ENCODE results near the gene PTPRM. TPM values are rescaled to one million over a fixed set of nuclear protein-coding genes. Genes with fewer than 3 reads are reported as not detected.

Gene PTPRM
- polyA plus RNA-seq, 1 donor from 2014 or later = 126 TPM

GRCh38 chr18:7978834-7979233, 411.7 kb downstream of the PTPRM start:
- Histone ChIP-seq H4K20me1 (ENCODE audit: insufficient read depth) (no peaks in the 10 kb centered on the region), H3K36me3 (ENCODE audit: insufficient read depth, low read length) (no peaks in the 10 kb centered on the region), H3K27me3 (ENCODE audit: insufficient read depth, low read depth, low read length) (no peaks in the 10 kb centered on the region), H3K9ac (ENCODE audit: low read length) (no peak overlapping the region), H2AFZ (ENCODE audit: low read depth, low read length) (no peak overlapping the region), H3K9me3 (ENCODE audit: low read length) (no peaks in the 10 kb centered on the region), H3K9me2 (ENCODE audit: insufficient read depth, low read length) (no peaks in the 10 kb centered on the region), H3F3A (ENCODE audit: insufficient read depth, low read length, poor library complexity, severe bottlenecking) (no peaks in the 10 kb centered on the region), H3K27ac (ENCODE audit: low read length) (no peak overlapping the region), H3K79me2 (replicated peaks; ENCODE audit: insufficient read depth, low read length) (no peaks in the 10 kb centered on the region), H3K4me2 (ENCODE audit: low read length) (no peak overlapping the region), H3K4me3 (ENCODE audit: low read length) (no peak overlapping the region)
- TF ChIP-seq, protein P1, sequence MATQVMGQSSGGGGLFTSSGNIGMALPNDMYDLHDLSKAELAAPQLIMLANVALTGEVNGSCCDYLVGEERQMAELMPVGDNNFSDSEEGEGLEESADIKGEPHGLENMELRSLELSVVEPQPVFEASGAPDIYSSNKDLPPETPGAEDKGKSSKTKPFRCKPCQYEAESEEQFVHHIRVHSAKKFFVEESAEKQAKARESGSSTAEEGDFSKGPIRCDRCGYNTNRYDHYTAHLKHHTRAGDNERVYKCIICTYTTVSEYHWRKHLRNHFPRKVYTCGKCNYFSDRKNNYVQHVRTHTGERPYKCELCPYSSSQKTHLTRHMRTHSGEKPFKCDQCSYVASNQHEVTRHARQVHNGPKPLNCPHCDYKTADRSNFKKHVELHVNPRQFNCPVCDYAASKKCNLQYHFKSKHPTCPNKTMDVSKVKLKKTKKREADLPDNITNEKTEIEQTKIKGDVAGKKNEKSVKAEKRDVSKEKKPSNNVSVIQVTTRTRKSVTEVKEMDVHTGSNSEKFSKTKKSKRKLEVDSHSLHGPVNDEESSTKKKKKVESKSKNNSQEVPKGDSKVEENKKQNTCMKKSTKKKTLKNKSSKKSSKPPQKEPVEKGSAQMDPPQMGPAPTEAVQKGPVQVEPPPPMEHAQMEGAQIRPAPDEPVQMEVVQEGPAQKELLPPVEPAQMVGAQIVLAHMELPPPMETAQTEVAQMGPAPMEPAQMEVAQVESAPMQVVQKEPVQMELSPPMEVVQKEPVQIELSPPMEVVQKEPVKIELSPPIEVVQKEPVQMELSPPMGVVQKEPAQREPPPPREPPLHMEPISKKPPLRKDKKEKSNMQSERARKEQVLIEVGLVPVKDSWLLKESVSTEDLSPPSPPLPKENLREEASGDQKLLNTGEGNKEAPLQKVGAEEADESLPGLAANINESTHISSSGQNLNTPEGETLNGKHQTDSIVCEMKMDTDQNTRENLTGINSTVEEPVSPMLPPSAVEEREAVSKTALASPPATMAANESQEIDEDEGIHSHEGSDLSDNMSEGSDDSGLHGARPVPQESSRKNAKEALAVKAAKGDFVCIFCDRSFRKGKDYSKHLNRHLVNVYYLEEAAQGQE (IDR thresholded peaks at IDR 0.05; ENCODE audit: borderline replicate concordance) = no peak
- TF ChIP-seq EZH2 (IDR thresholded peaks at IDR 0.05; ENCODE audit: borderline replicate concordance, insufficient read depth, low read length, poor library complexity, severe bottlenecking) (no peak), RAD21 (conservative IDR thresholded peaks at IDR 0.05) (no peak), EP300 (conservative IDR thresholded peaks at IDR 0.05; ENCODE audit: poor library complexity, severe bottlenecking) (no peak), POLR2AphosphoS5 (IDR thresholded peaks at IDR 0.05) (no peak)

DNA sequence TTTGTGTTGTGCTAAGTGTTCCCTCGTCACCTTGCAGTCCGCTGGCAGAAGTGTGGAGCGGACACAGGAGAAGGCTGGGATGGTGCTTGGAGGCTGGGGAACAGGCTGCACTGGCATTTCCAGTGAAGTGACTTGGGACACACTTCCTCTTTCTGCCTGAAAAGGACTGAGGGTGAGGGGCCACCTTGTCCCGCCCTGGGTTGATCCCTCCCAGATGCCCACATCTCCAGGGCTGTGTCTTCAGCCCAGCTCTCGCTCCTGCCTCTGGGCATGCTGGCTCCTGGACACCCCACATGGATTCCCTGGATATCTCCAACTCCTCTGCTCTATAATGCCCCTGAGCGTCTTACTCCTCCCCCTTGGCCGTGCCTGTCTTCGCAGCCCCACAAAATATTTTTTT, 412.6 kb downstream of the PTPRM start:
- no peak overlapping the region for H3K4me3 ChIP-seq (ENCODE audit: low read length)
- H3K79me2 ChIP-seq (replicated peaks; ENCODE audit: insufficient read depth, low read length) = no peaks in the 10 kb centered on the region
- no peaks in the 10 kb centered on the region for H3K27me3 ChIP-seq (ENCODE audit: insufficient read depth, low read depth, low read length)
- no peak overlapping the region for H3K4me2 ChIP-seq (ENCODE audit: low read length)
- H2AFZ ChIP-seq (ENCODE audit: low read depth, low read length) = no peak overlapping the region
- no peaks in the 10 kb centered on the region for H3K9me2 ChIP-seq (ENCODE audit: insufficient read depth, low read length)
- H3K9me3 ChIP-seq (ENCODE audit: low read length) = no peaks in the 10 kb centered on the region
- H4K20me1 ChIP-seq (ENCODE audit: insufficient read depth) = no peaks in the 10 kb centered on the region
- H3K9ac ChIP-seq (ENCODE audit: low read length) = no peak overlapping the region
- no peaks in the 10 kb centered on the region for H3K36me3 ChIP-seq (ENCODE audit: insufficient read depth, low read length)
- H3F3A ChIP-seq (ENCODE audit: insufficient read depth, low read length, poor library complexity, severe bottlenecking) = no peaks in the 10 kb centered on the region
- TF ChIP-seq SMC3 (conservative IDR thresholded peaks at IDR 0.05; ENCODE audit: poor library complexity) = no peak
- TF ChIP-seq EZH2 (IDR thresholded peaks at IDR 0.05; ENCODE audit: borderline replicate concordance, insufficient read depth, low read length, poor library complexity, severe bottlenecking) = no peak
- TF ChIP-seq TAF1 (IDR thresholded peaks at IDR 0.05; ENCODE audit: low read depth) = no peak
- TF ChIP-seq, protein P2, sequence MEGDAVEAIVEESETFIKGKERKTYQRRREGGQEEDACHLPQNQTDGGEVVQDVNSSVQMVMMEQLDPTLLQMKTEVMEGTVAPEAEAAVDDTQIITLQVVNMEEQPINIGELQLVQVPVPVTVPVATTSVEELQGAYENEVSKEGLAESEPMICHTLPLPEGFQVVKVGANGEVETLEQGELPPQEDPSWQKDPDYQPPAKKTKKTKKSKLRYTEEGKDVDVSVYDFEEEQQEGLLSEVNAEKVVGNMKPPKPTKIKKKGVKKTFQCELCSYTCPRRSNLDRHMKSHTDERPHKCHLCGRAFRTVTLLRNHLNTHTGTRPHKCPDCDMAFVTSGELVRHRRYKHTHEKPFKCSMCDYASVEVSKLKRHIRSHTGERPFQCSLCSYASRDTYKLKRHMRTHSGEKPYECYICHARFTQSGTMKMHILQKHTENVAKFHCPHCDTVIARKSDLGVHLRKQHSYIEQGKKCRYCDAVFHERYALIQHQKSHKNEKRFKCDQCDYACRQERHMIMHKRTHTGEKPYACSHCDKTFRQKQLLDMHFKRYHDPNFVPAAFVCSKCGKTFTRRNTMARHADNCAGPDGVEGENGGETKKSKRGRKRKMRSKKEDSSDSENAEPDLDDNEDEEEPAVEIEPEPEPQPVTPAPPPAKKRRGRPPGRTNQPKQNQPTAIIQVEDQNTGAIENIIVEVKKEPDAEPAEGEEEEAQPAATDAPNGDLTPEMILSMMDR (IDR thresholded peaks at IDR 0.05; ENCODE audit: poor library complexity, severe bottlenecking) = no peak
- no peak for TF ChIP-seq RAD21 (conservative IDR thresholded peaks at IDR 0.05)
- TF ChIP-seq MXI1 (conservative IDR thresholded peaks at IDR 0.05; ENCODE audit: poor library complexity, severe bottlenecking) = no peak
- TF ChIP-seq, protein P1 (IDR thresholded peaks at IDR 0.05; ENCODE audit: borderline replicate concordance) = no peak
- no peak for TF ChIP-seq EP300 (conservative IDR thresholded peaks at IDR 0.05; ENCODE audit: poor library complexity, severe bottlenecking)
- TF ChIP-seq POLR2AphosphoS5 (IDR thresholded peaks at IDR 0.05) = no peak
- H3K27ac ChIP-seq (ENCODE audit: low read length) = no peak overlapping the region
